Measurements from ENCODE around the gene STXBP6. TPM values are rescaled to one million over a fixed set of nuclear protein-coding genes. Genes with fewer than 3 reads are reported as not detected.
A peak's percentile ranks its signal among the peaks of the same experiment; 100 is the strongest.

STXBP6 gene
- total and polyA plus RNA-seq, 12 donors = 0.06 to 3.7 (median 0.68) TPM

GRCh38 chr14:24991288-24991687, 58.7 kb downstream of the STXBP6 start:
- 77 to 100% (median 82%) methylated on average over 1 of the region's 1 CpG for WGBS, 4 donors
- no peak for DNase-seq
- H3K27me3 ChIP-seq = no peaks in the 10 kb centered on the region
- H3K36me3 ChIP-seq (replicated peaks in 1 of 2) = no peaks in the 10 kb centered on the region
- no peak overlapping the region for H3K4me3 ChIP-seq
- intact Hi-C loops (cut with DNase I) = no loop called here
- no peaks in the 10 kb centered on the region for H3K9me3 ChIP-seq (replicated peaks in 1 of 3)
- H3K4me1 ChIP-seq (replicated peaks in 1 of 2) = no peaks in the 10 kb centered on the region
- TF ChIP-seq POLR2A (IDR thresholded peaks at IDR 0.05) (no peak), CTCF (IDR thresholded peaks at IDR 0.05) (no peak)
- no peak overlapping the region for H3K27ac ChIP-seq

- no peak overlapping the region for H3K27ac ChIP-seq
- H3K9me3 ChIP-seq (replicated peaks in 1 of 3) = no peaks in the 10 kb centered on the region
- TF ChIP-seq POLR2A (IDR thresholded peaks at IDR 0.05) (no peak), CTCF (IDR thresholded peaks at IDR 0.05) (no peak)
- H3K4me1 ChIP-seq (replicated peaks in 1 of 2) = no peaks in the 10 kb centered on the region
- no peaks in the 10 kb centered on the region for H3K27me3 ChIP-seq
- no peak overlapping the region for H3K4me3 ChIP-seq
- intact Hi-C loops (cut with DNase I) = no loop called here
- H3K36me3 ChIP-seq (replicated peaks in 1 of 2) = no peaks in the 10 kb centered on the region
- DNase-seq = no peak
Observed at GRCh38 chr14:24990773-24991172, 59.2 kb downstream of the STXBP6 start.

GRCh38 chr14:24990050-24990449, 59.9 kb downstream of the STXBP6 start:
- Histone ChIP-seq H3K4me1 (replicated peaks in 1 of 2) (peaks cover 0 to 1% of the 10 kb centered on the region in 2 donors), H3K27me3 (no peaks in the 10 kb centered on the region), H3K36me3 (replicated peaks in 1 of 2) (no peaks in the 10 kb centered on the region), H3K27ac (no peak overlapping the region), H3K9me3 (replicated peaks in 1 of 3) (no peaks in the 10 kb centered on the region), H3K4me3 (no peak overlapping the region)
- peak in 1 of 7 donors; percentile 6 for DNase-seq
- TF ChIP-seq POLR2A (IDR thresholded peaks at IDR 0.05) (no peak), CTCF (IDR thresholded peaks at IDR 0.05) (no peak)
- WGBS, 4 donors = 82 to 96% (median 84%) methylated on average over 2 to 8 of the region's 8 CpGs
- intact Hi-C loops (cut with DNase I) = no loop called here

GRCh38 chr14:24988760-24989159, 61.2 kb downstream of the STXBP6 start:
- peaks cover 0 to 4% of the 10 kb centered on the region in 2 donors for H3K4me1 ChIP-seq (replicated peaks in 1 of 2)
- 43 to 69% (median 60%) methylated on average over 5 of the region's 5 CpGs for WGBS, 4 donors

More at GRCh38 chr14:24988760-24989159, 61.2 kb downstream of the STXBP6 start:
- no peak for DNase-seq
- Histone ChIP-seq H3K27me3 (no peaks in the 10 kb centered on the region), H3K4me3 (no peak overlapping the region), H3K27ac (no peak overlapping the region), H3K36me3 (replicated peaks in 1 of 2) (no peaks in the 10 kb centered on the region), H3K9me3 (replicated peaks in 1 of 3) (no peaks in the 10 kb centered on the region)
- no peak for TF ChIP-seq POLR2A (IDR thresholded peaks at IDR 0.05)
- no peak for TF ChIP-seq CTCF (IDR thresholded peaks at IDR 0.05)
- intact Hi-C loops (cut with DNase I) = no loop called here
